Activated CD4-positive, alpha-beta memory T cell treated with anti-CD3 and anti-CD28 coated beads for 36 hours (primary cell): ENCODE data around the gene TMEM123. TPM values are rescaled to one million over a fixed set of nuclear protein-coding genes. Genes with fewer than 3 reads are reported as not detected.
A peak's percentile ranks its signal among the peaks of the same experiment; 100 is the strongest.

Experiments
- CTCF ChIA-PET: fragments of 350-600 bp; sonication (Branson Sonifier 250); formaldehyde crosslinking; loops from one replicate; lab custom pipeline; 2021; ENCODE audit warnings: antibody characterized with exemption, inconsistent platforms; lab: Charles Lee
- POLR2A ChIA-PET: fragments of 350-600 bp; sonication (Branson Sonifier 250); formaldehyde crosslinking; loops from one replicate; lab custom pipeline; 2021; ENCODE audit warnings: antibody characterized with exemption; lab: Charles Lee
- DNase-seq: peaks from one replicate; pipeline ENCODE4 v3.0.0-alpha.2; 2020
- H3K27ac Mint-ChIP-seq: one replicate; pipeline ENCODE4 v1.8.0; 2021; ENCODE audit warnings: mixed read lengths
- H3K27me3 Mint-ChIP-seq: one replicate; pipeline ENCODE4 v1.8.0; 2021; ENCODE audit warnings: mixed read lengths
- H3K36me3 Mint-ChIP-seq: one replicate; pipeline ENCODE4 v1.8.0; 2021; ENCODE audit warnings: mixed read lengths
- H3K4me1 Mint-ChIP-seq: one replicate; pipeline ENCODE4 v1.8.0; 2021; ENCODE audit warnings: low read depth, mixed read lengths
- H3K4me3 Mint-ChIP-seq: one replicate; pipeline ENCODE4 v1.8.0; 2021; ENCODE audit warnings: mild to moderate bottlenecking, mixed read lengths
- H3K9me3 Mint-ChIP-seq: one replicate; pipeline ENCODE4 v1.8.0; 2021; ENCODE audit warnings: mixed read lengths
- intact Hi-C: fragments of 100-400 bp; cut with micrococcal nuclease; formaldehyde crosslinking; loops from one replicate; pipeline ENCODE4 v1.15.1; 2023
- total RNA-seq, 2 experiments: library from RNA; stranded (reverse); gene quantifications; one replicate each; pipeline ENCODE4 v1.2.3, GENCODE V29; 2021

Gene TMEM123
- total RNA-seq, 2 experiments from 2014 or later = 175 to 180 TPM

DNA sequence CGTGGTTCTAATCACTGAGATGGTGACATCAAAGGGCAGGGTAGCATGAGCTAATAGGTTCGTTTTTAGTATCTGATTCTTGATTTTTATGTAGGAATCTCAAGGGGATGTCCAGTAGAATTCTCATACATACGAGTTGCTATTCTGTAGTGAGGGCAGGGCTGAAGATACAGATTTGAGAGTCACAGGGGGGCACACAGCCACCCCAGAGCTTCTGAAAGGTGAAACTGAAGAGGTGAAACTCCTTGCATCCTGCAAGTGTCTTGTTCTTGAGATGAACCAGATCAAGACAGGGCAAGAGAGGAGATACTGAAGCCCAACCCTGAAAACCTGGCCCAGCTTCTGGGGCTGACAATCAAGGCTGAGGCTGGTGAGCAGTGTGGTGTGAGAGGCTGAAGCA is 35.6 kb upstream of the TMEM123 start:
- H3K36me3 Mint-ChIP-seq = no peaks in the 10 kb centered on the region
- H3K27me3 Mint-ChIP-seq = no peaks in the 10 kb centered on the region
- no peak for DNase-seq
- no peaks in the 10 kb centered on the region for H3K9me3 Mint-ChIP-seq
- peak overlapping the region; percentile 16 for H3K27ac Mint-ChIP-seq
- intact Hi-C loops = loop anchor here (1.0 to 2.0 kb wide), 2 partner anchors 13 to 36 kb away; partner anchors contain the start of gene TMEM123
- H3K4me3 Mint-ChIP-seq = no peak overlapping the region
- ChIA-PET POLR2A (interaction anchor here (0.7 kb wide), 1 partner anchor 113 kb away, joined by 3 read pairs; no protein-coding TSS in a partner anchor), CTCF (interaction anchor here (0.6 to 2.8 kb wide), 6 partner anchors 12 to 170 kb away, joined by 3 to 13 read pairs (median 4); no protein-coding TSS in a partner anchor)
- H3K4me1 Mint-ChIP-seq = peaks cover 32% of the 10 kb centered on the region

DNA sequence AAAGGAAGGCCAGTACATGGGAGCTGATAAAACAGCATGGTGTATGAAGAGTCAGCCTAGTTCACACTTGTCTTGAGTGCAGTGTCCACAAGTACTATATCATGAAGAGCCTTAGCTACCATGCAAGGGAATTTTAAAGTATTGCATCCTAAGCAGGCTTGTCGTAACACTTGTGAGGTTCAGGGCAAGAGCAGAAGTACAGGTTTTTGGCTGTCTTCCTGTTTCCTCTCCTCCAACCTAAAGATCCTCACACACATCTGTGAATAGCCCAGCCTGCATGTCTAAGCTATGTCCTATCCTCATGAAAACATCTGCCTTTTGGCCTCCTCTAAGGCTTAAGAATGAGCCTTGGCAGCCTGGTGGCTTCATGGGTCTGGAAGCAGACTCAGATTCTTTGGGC is 34.6 kb upstream of the TMEM123 start:
- no peaks in the 10 kb centered on the region for H3K36me3 Mint-ChIP-seq

DNA sequence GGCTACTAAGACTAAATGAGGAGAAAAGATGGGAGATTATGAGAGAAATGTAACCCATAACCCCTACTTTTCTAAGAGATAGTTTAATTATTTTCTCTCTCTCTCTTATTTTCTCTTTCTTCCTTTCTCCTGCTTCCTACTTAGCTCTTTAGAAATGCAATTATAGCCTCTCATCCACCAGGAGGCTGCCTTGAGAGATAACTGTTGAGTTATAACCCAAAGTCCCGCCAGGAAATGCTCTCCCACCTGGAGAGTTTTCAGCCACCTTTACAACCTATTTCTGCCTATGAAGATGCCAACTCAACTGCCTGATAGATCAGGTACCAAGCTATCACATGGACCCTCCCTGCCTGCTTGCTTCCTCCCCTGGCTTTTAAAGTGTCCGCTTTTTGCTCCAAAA is 34.0 kb upstream of the TMEM123 start:
- H3K27me3 Mint-ChIP-seq = no peaks in the 10 kb centered on the region
- no peak overlapping the region for H3K4me3 Mint-ChIP-seq
- intact Hi-C loops = no loop called here
- no peak overlapping the region for H3K27ac Mint-ChIP-seq
- CTCF ChIA-PET = interaction anchor here (1.1 to 2.8 kb wide), 6 partner anchors 10 to 144 kb away, joined by 3 to 13 read pairs (median 4); no protein-coding TSS in a partner anchor
- H3K36me3 Mint-ChIP-seq = no peaks in the 10 kb centered on the region
- H3K4me1 Mint-ChIP-seq = peaks cover 25% of the 10 kb centered on the region
- POLR2A ChIA-PET = no interaction called here
- DNase-seq = no peak
- no peaks in the 10 kb centered on the region for H3K9me3 Mint-ChIP-seq

More for the DNA sequence above, 34.6 kb upstream of the TMEM123 start:
- DNase-seq = no peak
- no peaks in the 10 kb centered on the region for H3K27me3 Mint-ChIP-seq
- peaks cover 29% of the 10 kb centered on the region for H3K4me1 Mint-ChIP-seq
- ChIA-PET POLR2A (no interaction called here), CTCF (interaction anchor here (1.1 to 2.8 kb wide), 6 partner anchors 11 to 145 kb away, joined by 3 to 13 read pairs (median 4); no protein-coding TSS in a partner anchor)
- no peak overlapping the region for H3K4me3 Mint-ChIP-seq
- intact Hi-C loops = no loop called here
- no peaks in the 10 kb centered on the region for H3K9me3 Mint-ChIP-seq
- H3K27ac Mint-ChIP-seq = no peak overlapping the region

DNA sequence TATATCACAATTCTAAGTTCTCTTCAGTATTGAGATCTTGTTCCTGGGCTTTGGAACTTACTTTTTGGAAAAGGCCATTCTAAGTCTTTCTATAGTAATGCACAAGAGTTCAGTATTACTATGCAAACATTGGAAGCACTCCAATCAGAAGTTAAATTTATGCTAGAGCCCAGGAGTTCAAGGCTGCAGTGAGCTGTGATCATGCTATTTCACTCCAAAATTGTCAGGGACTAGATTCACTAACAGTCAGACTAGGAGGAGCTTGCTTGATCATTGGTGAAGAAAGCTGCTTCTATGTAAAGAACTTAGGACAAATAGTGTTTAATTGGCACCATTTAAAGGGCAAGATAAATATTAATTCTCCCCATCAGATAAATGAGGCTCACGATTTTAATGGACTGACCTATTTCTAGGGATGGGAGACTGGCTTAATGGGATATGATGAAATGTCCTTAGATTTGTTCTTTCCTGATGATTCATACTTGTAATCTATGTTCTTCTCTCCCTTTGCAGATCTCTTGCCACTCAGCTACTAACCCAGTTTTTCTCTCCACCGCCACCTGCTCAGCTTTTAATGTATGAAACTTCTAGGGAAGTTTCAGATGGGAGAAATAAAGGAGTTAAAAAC is 32.6 kb upstream of the TMEM123 start:
- intact Hi-C loops = no loop called here
- no peak for DNase-seq
- Mint-ChIP-seq H3K9me3 (no peaks in the 10 kb centered on the region), H3K4me1 (peaks cover 25% of the 10 kb centered on the region), H3K4me3 (no peak overlapping the region), H3K36me3 (no peaks in the 10 kb centered on the region), H3K27me3 (no peaks in the 10 kb centered on the region), H3K27ac (no peak overlapping the region)
- POLR2A ChIA-PET = no interaction called here
- CTCF ChIA-PET = interaction anchor here (1.5 to 2.8 kb wide), 3 partner anchors 11 to 95 kb away, joined by 3 to 10 read pairs (median 4); no protein-coding TSS in a partner anchor

DNA sequence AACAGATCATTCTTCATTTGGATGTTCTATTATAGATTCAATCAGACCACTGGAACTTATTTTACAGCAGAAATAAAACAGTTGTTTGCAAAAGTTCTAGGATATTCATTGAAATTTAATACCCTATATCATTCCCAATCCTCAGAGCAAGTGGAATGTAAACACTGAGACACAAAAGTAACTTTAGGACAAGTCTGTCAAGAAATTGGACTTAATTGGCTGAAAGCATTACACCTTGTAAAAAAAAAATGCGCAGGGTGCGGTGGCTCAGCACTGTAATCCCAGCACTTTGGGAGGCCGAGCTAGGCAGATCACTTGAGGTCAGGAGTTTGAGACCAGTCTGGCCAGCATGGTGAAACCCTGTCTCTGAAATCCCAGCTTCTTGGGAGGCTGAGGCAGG is 29.9 kb upstream of the TMEM123 start:
- CTCF ChIA-PET = interaction anchor here (0.6 kb wide), 1 partner anchor 125 kb away, joined by 3 read pairs; no protein-coding TSS in a partner anchor
- Mint-ChIP-seq H3K27ac (no peak overlapping the region), H3K9me3 (no peaks in the 10 kb centered on the region), H3K4me1 (peaks cover 15% of the 10 kb centered on the region), H3K27me3 (no peaks in the 10 kb centered on the region), H3K36me3 (no peaks in the 10 kb centered on the region), H3K4me3 (no peak overlapping the region)
- intact Hi-C loops = no loop called here
- no peak for DNase-seq
- POLR2A ChIA-PET = no interaction called here

DNA sequence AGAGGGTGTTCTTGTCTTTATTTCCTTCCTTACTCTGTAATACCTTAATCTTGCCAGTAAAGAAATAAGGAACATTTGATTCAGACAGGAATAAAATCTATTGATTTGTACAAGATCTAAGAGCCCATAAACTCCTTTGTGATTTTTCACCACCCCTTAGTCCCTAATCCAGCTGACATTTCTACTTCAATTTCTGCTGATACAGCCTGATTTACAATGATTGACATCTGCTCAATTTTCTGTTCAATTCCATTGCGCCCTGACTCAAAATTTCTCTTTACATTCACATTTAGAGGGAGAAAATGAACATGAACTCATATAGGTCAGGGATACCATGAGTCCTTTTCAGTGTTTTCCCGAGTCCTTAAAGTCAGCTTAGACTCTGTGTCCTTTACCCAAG is 27.2 kb upstream of the TMEM123 start:
- H3K27ac Mint-ChIP-seq = no peak overlapping the region

DNA sequence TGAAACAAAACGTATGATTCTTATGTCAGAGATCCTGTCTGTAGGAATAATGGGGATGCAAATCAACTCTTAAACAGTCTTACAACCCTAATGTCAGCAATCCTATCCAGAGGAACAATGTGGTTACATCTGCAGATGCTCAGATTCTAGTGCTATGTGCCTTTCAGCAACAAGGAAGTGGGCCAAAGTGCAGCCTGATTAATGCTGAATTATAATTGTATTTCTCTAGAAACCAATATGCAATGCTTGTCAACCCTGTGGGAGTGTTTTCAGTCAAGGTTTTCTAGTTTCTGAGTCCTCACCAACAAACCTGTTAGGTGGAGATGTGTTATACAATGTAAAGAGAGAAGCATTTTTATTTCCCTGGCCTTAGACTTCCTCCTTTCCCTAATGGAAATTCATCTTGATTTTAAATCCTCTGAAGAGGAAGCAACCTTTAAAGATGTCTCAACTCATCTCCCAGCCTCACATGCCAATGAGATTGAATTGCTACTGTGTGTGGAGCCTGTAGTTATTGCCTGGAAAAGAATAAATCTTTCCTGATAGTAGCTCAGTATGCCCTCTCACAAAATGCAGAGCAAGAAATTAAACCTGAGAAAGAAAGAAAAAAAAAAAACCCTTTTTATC is 26.2 kb upstream of the TMEM123 start:
- POLR2A ChIA-PET = interaction anchor here (1.3 kb wide), 2 partner anchors 27 to 62 kb away, joined by 3 read pairs; no protein-coding TSS in a partner anchor
- Mint-ChIP-seq H3K36me3 (no peaks in the 10 kb centered on the region), H3K4me3 (no peak overlapping the region), H3K27ac (no peak overlapping the region), H3K9me3 (no peaks in the 10 kb centered on the region), H3K27me3 (no peaks in the 10 kb centered on the region), H3K4me1 (peaks cover 41% of the 10 kb centered on the region)
- no peak for DNase-seq
- CTCF ChIA-PET = interaction anchor here (1.1 to 1.8 kb wide), 3 partner anchors 17 to 87 kb away, joined by 3 to 6 read pairs (median 6); no protein-coding TSS in a partner anchor
- intact Hi-C loops = no loop called here

More for the DNA sequence above, 27.2 kb upstream of the TMEM123 start:
- H3K9me3 Mint-ChIP-seq = no peaks in the 10 kb centered on the region
- no peaks in the 10 kb centered on the region for H3K27me3 Mint-ChIP-seq
- no peak overlapping the region for H3K4me3 Mint-ChIP-seq
- ChIA-PET CTCF (interaction anchor here (1.0 to 1.7 kb wide), 3 partner anchors 88 to 185 kb away, joined by 3 to 8 read pairs (median 6); no protein-coding TSS in a partner anchor), POLR2A (no interaction called here)
- no peak for DNase-seq
- intact Hi-C loops = no loop called here
- H3K36me3 Mint-ChIP-seq = no peaks in the 10 kb centered on the region
- H3K4me1 Mint-ChIP-seq = peaks cover 31% of the 10 kb centered on the region

DNA sequence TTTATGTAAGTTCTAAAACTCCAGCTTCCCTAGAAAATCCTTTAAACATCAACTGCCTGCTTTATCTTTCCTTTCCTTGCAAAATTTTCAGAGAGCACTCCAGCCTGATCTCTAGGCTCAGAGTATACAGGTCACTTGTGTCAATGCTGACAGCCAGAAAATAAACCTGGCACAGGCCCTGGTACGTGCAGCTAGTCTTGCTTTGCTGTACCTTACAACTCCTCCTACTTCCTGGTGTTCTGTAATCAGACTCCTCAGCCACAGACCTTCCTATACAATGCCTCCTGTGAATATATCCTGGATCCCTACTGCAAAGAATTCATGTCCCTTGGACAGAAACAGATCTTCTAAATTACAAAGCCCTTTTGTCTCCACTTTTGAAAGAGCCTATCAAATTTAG is 24.2 kb upstream of the TMEM123 start:
- peak; percentile 58 for DNase-seq
- POLR2A ChIA-PET = interaction anchor here (1.0 to 2.0 kb wide), 4 partner anchors 10 to 159 kb away, joined by 3 to 5 read pairs (median 4); partner anchors contain the start of gene BIRC3

DNA sequence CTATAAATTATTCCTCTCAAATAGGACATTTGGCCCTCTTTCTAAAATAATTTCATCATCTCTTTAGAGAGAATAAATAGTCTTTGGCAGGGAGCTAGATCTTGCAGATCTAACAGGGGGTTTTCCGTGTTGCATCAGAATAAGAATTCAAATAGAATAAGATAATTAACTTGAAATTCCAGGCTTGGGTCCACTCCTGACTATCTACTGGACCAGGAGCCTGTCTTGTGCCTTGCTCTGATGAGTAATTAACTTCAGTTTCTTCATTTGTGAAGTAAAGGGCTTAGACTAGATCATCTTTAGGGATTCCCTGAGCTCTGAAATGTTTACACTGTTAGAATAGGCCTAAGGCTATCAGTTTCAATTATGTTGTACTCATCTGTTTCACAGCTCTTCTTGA is 23.5 kb upstream of the TMEM123 start:
- peaks cover 58% of the 10 kb centered on the region for H3K4me1 Mint-ChIP-seq

More for the DNA sequence above, 24.2 kb upstream of the TMEM123 start:
- CTCF ChIA-PET = interaction anchor here (1.1 to 2.2 kb wide), 7 partner anchors 10 to 136 kb away, joined by 3 to 10 read pairs (median 4); no protein-coding TSS in a partner anchor
- Mint-ChIP-seq H3K27ac (peak overlapping the region; percentile 77), H3K4me1 (peaks cover 52% of the 10 kb centered on the region), H3K9me3 (no peaks in the 10 kb centered on the region), H3K36me3 (no peaks in the 10 kb centered on the region), H3K4me3 (peak overlapping the region; percentile 3), H3K27me3 (no peaks in the 10 kb centered on the region)
- intact Hi-C loops = loop anchor here (1.0 to 2.0 kb wide), 2 partner anchors 11 to 24 kb away; partner anchors contain the start of gene TMEM123

DNA sequence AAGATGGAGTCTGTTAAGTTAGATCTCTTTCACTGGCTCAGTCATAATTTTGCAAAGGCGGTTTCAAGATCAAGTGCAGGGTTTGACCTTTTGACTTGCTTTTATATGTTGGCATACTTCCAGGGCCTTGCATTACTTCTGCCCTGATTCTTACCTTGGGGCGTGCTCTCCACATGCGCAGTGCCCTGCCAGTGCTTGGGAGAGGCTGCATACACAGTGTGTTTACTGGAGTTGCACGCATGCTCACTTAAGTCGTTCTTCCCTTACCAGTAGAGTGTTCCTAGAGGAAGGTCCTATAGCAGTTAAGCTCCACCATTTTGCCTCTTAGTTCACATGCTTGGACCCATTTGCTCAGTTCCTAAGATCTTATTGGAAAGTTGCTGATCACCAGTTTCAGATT is 21.0 kb upstream of the TMEM123 start:
- H3K4me1 Mint-ChIP-seq = peaks cover 75% of the 10 kb centered on the region
- H3K9me3 Mint-ChIP-seq = no peaks in the 10 kb centered on the region
- DNase-seq = no peak
- H3K36me3 Mint-ChIP-seq = no peaks in the 10 kb centered on the region
- H3K4me3 Mint-ChIP-seq = no peak overlapping the region
- no peak overlapping the region for H3K27ac Mint-ChIP-seq
- intact Hi-C loops = no loop called here
- ChIA-PET POLR2A (no interaction called here), CTCF (interaction anchor here (1.1 kb wide), 1 partner anchor 83 kb away, joined by 3 read pairs; no protein-coding TSS in a partner anchor)
- H3K27me3 Mint-ChIP-seq = no peaks in the 10 kb centered on the region

More for the DNA sequence above, 23.5 kb upstream of the TMEM123 start:
- CTCF ChIA-PET = interaction anchor here (1.1 to 2.2 kb wide), 7 partner anchors 11 to 137 kb away, joined by 3 to 10 read pairs (median 4); no protein-coding TSS in a partner anchor
- H3K4me3 Mint-ChIP-seq = no peak overlapping the region
- no peak for DNase-seq
- POLR2A ChIA-PET = interaction anchor here (1.0 to 2.0 kb wide), 4 partner anchors 9 to 158 kb away, joined by 3 to 5 read pairs (median 4); partner anchors contain the start of gene BIRC3
- no peaks in the 10 kb centered on the region for H3K36me3 Mint-ChIP-seq
- peak overlapping the region; percentile 77 for H3K27ac Mint-ChIP-seq
- no peaks in the 10 kb centered on the region for H3K9me3 Mint-ChIP-seq
- H3K27me3 Mint-ChIP-seq = no peaks in the 10 kb centered on the region
- intact Hi-C loops = loop anchor here (1.0 to 2.0 kb wide), 2 partner anchors 10 to 23 kb away; partner anchors contain the start of gene TMEM123

DNA sequence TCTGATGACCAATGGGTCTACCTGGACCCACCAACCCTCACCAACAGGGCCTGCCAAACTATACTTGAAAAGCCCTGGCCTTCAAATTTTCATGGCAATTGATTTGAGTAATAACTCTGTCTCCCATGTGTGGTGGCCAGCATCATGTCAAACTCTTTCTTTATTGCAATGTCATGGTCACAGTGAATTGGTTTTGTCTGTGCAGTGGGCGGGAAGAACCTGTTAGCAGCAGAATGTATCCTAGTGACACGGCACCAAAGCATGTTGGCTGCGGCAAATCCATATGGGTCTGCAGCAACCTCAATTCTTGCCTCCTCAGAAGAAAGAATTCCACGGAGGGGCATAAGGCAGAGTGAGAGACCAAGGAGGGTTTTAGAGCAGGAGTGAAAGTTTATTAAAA is 19.6 kb upstream of the TMEM123 start:
- no peak for DNase-seq
- no peaks in the 10 kb centered on the region for H3K36me3 Mint-ChIP-seq
- no peaks in the 10 kb centered on the region for H3K9me3 Mint-ChIP-seq
- no peak overlapping the region for H3K4me3 Mint-ChIP-seq
- intact Hi-C loops = no loop called here
- ChIA-PET POLR2A (no interaction called here), CTCF (interaction anchor here (1.2 kb wide), 1 partner anchor 81 kb away, joined by 5 read pairs; no protein-coding TSS in a partner anchor)
- H3K27ac Mint-ChIP-seq = no peak overlapping the region
- peaks cover 73% of the 10 kb centered on the region for H3K4me1 Mint-ChIP-seq
- no peaks in the 10 kb centered on the region for H3K27me3 Mint-ChIP-seq
